Transverse colon (tissue), 4 donors: Measurements from ENCODE around the gene HDGFL2. TPM values are rescaled to one million over a fixed set of nuclear protein-coding genes. Genes with fewer than 3 reads are reported as not detected.
A peak's percentile ranks its signal among the peaks of the same experiment; 100 is the strongest.

Experiments used
- DNase-seq: peaks from one replicate; pipeline ENCODE4 v3.0.0-alpha.2; 2019
- H3K27ac ChIP-seq, 4 donors: fragments of 200-600 bp; sonication (generic); 2 replicates each; pipeline ENCODE4 v1.5.1; 2016 to 2018; ENCODE audit warnings: inconsistent platforms in 4 of 4
- H3K27me3 ChIP-seq: fragments of 200-600 bp; sonication (generic); 2 replicates; pipeline ENCODE4 v1.5.1; 2017; ENCODE audit warnings: inconsistent platforms
- H3K36me3 ChIP-seq, 4 donors: fragments of 200-600 bp; sonication (generic); 2 replicates each; pipeline ENCODE4 v1.5.1; 2017 to 2019; ENCODE audit warnings: inconsistent platforms in 4 of 4
- H3K4me1 ChIP-seq, 4 donors: fragments of 200-600 bp; sonication (generic); 2 replicates each; pipeline ENCODE4 v1.5.1; 2017 to 2020; ENCODE audit warnings: inconsistent platforms in 4 of 4
- H3K4me3 ChIP-seq, 4 donors: fragments of 200-600 bp; sonication (generic); 1 replicate in 1 of 4; 2 replicates in 3 of 4; pipeline versions ENCODE4 v1.5.1 to v1.6.1; 2017 to 2019; ENCODE audit warnings: inconsistent platforms in 4 of 4
- H3K9me3 ChIP-seq, 2 donors: fragments of 200-600 bp; sonication (generic); 2 replicates each; pipeline ENCODE4 v1.5.1; 2017 to 2019; ENCODE audit warnings: inconsistent platforms in 2 of 2
- CTCF ChIP-seq, 5 experiments: fragments of 200-600 bp in 3 of 5; fragments of 450-650 bp in 2 of 5; sonication (generic) in 3 of 5; IDR thresholded peaks; 1 replicate in 2 of 5; 2 replicates in 3 of 5; pipeline ENCODE4 v1.5.1; 2016 to 2017; ENCODE audit warnings: antibody characterized with exemption in 5 of 5, inconsistent platforms in 3 of 5, mild to moderate bottlenecking in 2 of 5, moderate library complexity in 1 of 5
- EP300 ChIP-seq: sonication (generic); formaldehyde crosslinking; IDR thresholded peaks from one replicate; pipeline ENCODE4 v1.6.1; 2017; ENCODE audit warnings: antibody characterized with exemption, low read depth
- POLR2A ChIP-seq: fragments of 450-650 bp; IDR thresholded peaks from one replicate; pipeline ENCODE4 v1.6.1; 2016; ENCODE audit warnings: antibody characterized with exemption, mild to moderate bottlenecking, moderate library complexity
- POLR2AphosphoS5 ChIP-seq, 3 donors: sonication (generic); formaldehyde crosslinking; IDR thresholded peaks; one replicate each; pipeline ENCODE4 v1.6.1; 2016; ENCODE audit warnings: antibody characterized with exemption in 3 of 3
- WGBS, 2 donors: methylation state at CpG; one replicate each; pipeline ENCODE4 v1.1.5; 2018; ENCODE audit warnings: low coverage in 1 of 2; 5-methylcytosine and 5-hydroxymethylcytosine counted together
- in situ Hi-C, 4 donors: fragments of 200-750 bp; cut with MboI; loops; one replicate each; pipeline versions ENCODE4 v1.15.0 to v1.15.1; 2017; ENCODE audit warnings: low sequenced_read_pairs in 3 of 4, low pct_ligation_motif_present in 1 of 4, low pct_unique_long_range_greater_than_20kb in 1 of 4
- intact Hi-C: fragments of 100-400 bp; cut with DNase I; formaldehyde crosslinking; loops from one replicate; pipeline ENCODE4 v1.15.1; 2023; ENCODE audit warnings: low total_unique reads
- total RNA-seq, 4 donors: library from RNA; depleted of rRNA; stranded (reverse); fragments of >200 nt; gene quantifications; one replicate each; pipeline ENCODE4 v1.1.0, GENCODE V29; 2016

The HDGFL2 gene
- total RNA-seq, 4 donors from 2014 or later, result 30.0 to 98.4 (median 38.9) TPM

- WGBS, 2 donors, result 1 to 2% methylated on average over 8 to 33 of the region's 33 CpGs
- H3K27ac ChIP-seq, result peak overlapping the region; percentile 93 to 96 (median 94)
- in situ Hi-C loops (no loop called here), intact Hi-C loops (no loop called here)
- peaks cover 0 to 3% (median 0%) of the 10 kb centered on the region in 4 donors for H3K36me3 ChIP-seq
- TF ChIP-seq POLR2A (peak; percentile 75), POLR2AphosphoS5 (IDR thresholded peaks at IDR 0.05) (peak; percentile 69 to 82 (median 71)), EP300 (no peak)
- H3K27me3 ChIP-seq, result no peaks in the 10 kb centered on the region
- peak; percentile 98 for DNase-seq
- peaks cover 7 to 33% (median 22%) of the 10 kb centered on the region in 4 donors for H3K4me1 ChIP-seq
- peak overlapping the region; percentile 49 to 99 (median 97) for H3K4me3 ChIP-seq
- no peaks in the 10 kb centered on the region for H3K9me3 ChIP-seq
Measured at GRCh38 chr19:4471403-4472173, 509 bp upstream of the HDGFL2 start.

- WGBS, 2 donors, result 35 to 53% methylated on average over 3 to 11 of the region's 25 CpGs
- Histone ChIP-seq H3K27me3 (no peaks in the 10 kb centered on the region), H3K36me3 (peaks cover 0 to 3% (median 0%) of the 10 kb centered on the region in 4 donors), H3K9me3 (no peaks in the 10 kb centered on the region), H3K4me3 (peak overlapping the region; percentile 93 to 99 (median 97)), H3K4me1 (peaks cover 7 to 33% (median 22%) of the 10 kb centered on the region in 4 donors), H3K27ac (peak overlapping the region in 3 of 4 donors; percentile 69 to 93 (median 93))
- intact Hi-C loops (no loop called here), in situ Hi-C loops (no loop called here)
- no peak for TF ChIP-seq CTCF (IDR thresholded peaks at IDR 0.05)
- TF ChIP-seq POLR2A, result no peak
- TF ChIP-seq EP300, result no peak
- no peak for TF ChIP-seq POLR2AphosphoS5 (IDR thresholded peaks at IDR 0.05)
- no peak for DNase-seq
Measured at GRCh38 chr19:4473011-4473762, 1.1 kb downstream of the HDGFL2 start.

DNA sequence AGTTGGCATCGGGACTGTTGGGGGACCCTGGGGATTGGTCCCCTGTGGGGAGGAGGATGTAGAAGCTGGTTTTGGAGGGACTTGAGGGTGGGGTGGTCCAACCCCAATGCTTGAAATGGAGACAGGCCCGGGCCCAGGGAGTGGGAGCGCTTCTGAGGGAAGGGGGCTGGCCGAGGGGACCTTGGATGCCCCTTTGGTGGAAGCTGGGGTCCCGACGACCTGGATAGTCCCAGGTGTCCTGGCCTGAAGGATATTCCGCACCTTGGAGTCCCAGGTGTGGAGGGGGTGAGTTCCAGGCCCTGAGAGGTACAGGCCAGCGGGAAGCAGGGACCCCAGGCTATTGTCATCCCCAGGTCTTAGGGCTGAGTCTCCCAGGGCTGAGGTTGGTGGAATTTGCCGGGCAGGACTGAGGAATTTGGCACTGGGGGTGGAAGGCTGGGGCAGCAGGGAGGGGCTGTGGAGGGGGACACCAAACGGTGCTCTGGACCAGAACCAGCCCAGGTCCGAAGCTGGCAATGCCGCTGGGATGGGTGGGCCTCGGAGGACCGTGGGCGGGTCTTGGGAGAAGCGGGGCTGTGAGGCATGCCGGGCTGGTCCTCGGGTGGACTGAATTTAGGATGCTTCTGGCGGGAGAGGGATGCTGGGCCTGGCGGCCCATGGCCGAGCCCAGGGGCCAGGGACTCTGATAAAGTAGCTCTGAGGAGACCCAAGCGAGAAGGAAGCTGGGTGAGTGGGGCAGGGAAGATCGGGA lies 1.8 kb downstream of the HDGFL2 start:
- Histone ChIP-seq H3K27me3 (no peaks in the 10 kb centered on the region), H3K4me1 (peaks cover 7 to 33% (median 22%) of the 10 kb centered on the region in 4 donors), H3K36me3 (peaks cover 0 to 3% (median 0%) of the 10 kb centered on the region in 4 donors), H3K9me3 (no peaks in the 10 kb centered on the region), H3K4me3 (peak overlapping the region in 1 of 4 donors; percentile 99), H3K27ac (peak overlapping the region in 2 of 4 donors; percentile 12 to 16)
- TF ChIP-seq POLR2A (no peak), CTCF (IDR thresholded peaks at IDR 0.05) (no peak)
- in situ Hi-C loops (no loop called here), intact Hi-C loops (no loop called here)
- WGBS, 2 donors, result 55 to 66% methylated on average over 5 to 22 of the region's 23 CpGs
- DNase-seq, result no peak

DNA sequence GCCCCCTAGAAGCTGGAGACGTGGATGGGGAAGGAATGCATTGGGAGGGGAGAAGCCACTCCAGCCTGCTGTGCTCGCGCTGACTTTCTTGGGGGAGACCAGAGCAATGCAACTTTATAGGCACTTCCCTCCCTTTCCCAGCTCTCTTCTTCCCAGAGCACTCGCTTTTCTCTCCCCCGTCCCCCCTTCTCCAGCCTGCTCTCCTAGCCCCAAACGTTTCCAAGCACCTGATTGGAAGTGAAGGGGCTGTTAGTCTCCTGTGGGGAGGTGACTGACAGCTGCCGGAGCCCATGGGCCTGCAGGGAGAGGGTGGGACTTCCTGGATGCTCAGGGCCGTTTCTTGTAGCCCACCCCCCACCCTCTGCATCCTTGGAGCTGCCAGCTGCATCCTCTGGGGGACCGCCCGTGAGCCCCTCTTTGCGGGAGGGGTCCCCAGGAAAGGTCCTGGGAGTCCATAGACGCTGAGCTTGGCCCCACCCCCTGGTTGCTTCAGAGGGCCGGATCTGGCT lies 2.5 kb downstream of the HDGFL2 start:
- intact Hi-C loops, result no loop called here
- H3K4me3 ChIP-seq, result peak overlapping the region in 1 of 4 donors; percentile 99
- no peaks in the 10 kb centered on the region for H3K27me3 ChIP-seq
- H3K9me3 ChIP-seq, result no peaks in the 10 kb centered on the region
- H3K36me3 ChIP-seq, result peaks cover 0 to 3% (median 0%) of the 10 kb centered on the region in 4 donors
- peak overlapping the region in 2 of 4 donors; percentile 12 to 16 for H3K27ac ChIP-seq
- peaks cover 7 to 33% (median 22%) of the 10 kb centered on the region in 4 donors for H3K4me1 ChIP-seq
- WGBS, 2 donors, result 51 to 80% methylated on average over 1 to 12 of the region's 13 CpGs
- TF ChIP-seq CTCF (IDR thresholded peaks at IDR 0.05), result no peak
- in situ Hi-C loops, result no loop called here
- DNase-seq, result no peak
